ENCODE measurements around the gene PRSS8.

The PRSS8 gene

DNA sequence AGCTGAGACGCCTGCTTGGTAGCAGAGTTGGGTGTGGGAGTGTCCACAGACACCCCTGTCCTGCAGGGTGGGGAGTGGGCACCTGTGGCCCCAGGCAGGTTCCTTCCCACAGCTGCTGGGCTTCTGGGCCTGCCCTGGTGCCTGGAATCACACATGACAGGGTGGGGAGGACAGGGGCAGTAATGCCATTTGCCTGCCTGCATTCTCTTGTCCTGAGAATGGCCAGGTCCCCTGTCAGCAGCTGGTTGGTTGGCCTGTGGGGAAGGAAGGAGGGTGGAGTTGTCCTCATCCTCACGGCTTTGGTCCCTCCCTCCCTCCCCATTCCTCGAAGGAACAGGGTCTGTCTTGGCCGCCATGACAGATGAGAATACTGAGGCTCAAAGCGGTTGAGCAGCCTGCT, 52.0 kb downstream of the PRSS8 start:
- H3K4me3 ChIP-seq (ENCODE audit: low read length), result no peak overlapping the region
- DNase-seq (ENCODE audit: low read depth), result no peak
- TF ChIP-seq, protein P1, sequence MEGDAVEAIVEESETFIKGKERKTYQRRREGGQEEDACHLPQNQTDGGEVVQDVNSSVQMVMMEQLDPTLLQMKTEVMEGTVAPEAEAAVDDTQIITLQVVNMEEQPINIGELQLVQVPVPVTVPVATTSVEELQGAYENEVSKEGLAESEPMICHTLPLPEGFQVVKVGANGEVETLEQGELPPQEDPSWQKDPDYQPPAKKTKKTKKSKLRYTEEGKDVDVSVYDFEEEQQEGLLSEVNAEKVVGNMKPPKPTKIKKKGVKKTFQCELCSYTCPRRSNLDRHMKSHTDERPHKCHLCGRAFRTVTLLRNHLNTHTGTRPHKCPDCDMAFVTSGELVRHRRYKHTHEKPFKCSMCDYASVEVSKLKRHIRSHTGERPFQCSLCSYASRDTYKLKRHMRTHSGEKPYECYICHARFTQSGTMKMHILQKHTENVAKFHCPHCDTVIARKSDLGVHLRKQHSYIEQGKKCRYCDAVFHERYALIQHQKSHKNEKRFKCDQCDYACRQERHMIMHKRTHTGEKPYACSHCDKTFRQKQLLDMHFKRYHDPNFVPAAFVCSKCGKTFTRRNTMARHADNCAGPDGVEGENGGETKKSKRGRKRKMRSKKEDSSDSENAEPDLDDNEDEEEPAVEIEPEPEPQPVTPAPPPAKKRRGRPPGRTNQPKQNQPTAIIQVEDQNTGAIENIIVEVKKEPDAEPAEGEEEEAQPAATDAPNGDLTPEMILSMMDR (IDR thresholded peaks at IDR 0.05; ENCODE audit: insufficient read depth, low read depth, low read length, missing control alignments), result no peak

GRCh38 chr16:31083081-31083480, 52.4 kb downstream of the PRSS8 start:
- H3K4me3 ChIP-seq (ENCODE audit: low read length), result no peak overlapping the region
- TF ChIP-seq, protein P1 (IDR thresholded peaks at IDR 0.05; ENCODE audit: insufficient read depth, low read depth, low read length, missing control alignments), result no peak
- no peak for DNase-seq (ENCODE audit: low read depth)

DNA sequence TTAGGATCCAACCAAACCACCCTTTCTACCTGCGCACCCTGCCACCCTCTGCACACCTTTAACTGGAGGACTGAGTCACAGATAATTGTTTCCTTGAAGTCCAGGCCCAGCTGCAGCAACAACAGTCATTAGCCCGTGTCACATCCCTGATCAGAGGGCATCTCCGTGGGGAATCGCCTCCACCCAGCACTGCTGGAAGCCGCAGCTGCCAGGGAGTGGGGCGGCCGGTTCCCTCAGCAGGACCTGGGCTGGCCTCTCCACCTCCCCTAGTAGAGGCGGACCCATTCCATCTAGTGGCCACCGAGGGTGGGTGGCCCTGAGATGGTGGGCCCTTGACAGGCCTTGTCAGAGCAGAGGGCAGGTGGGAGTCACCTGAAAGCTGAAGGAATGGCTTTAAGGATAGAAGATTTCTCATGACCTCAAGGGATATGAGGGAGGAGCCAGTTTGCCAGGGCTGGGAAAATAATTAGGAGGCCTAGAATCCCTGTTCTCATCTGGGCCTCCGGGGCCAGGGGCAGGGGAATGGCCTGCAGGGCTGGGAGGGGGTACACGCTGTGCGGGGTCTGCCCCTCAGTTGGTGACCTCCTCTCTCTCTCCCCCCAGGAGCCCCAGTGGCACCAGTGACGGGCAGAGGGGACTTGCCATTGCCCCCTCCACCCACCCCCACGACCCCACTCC, 53.0 kb downstream of the PRSS8 start:
- DNase-seq (ENCODE audit: low read depth), result no peak
- TF ChIP-seq, protein P1 (IDR thresholded peaks at IDR 0.05; ENCODE audit: insufficient read depth, low read depth, low read length, missing control alignments), result no peak
- H3K4me3 ChIP-seq (ENCODE audit: low read length), result no peak overlapping the region

Measured in epithelial cell of esophagus (primary cell).